Peyer's patch (tissue), 4 donors: ENCODE data around the gene GPATCH2. TPM values are rescaled to one million over a fixed set of nuclear protein-coding genes. Genes with fewer than 3 reads are reported as not detected.
A peak's percentile ranks its signal among the peaks of the same experiment; 100 is the strongest.

Experiments
- DNase-seq, 3 donors: peaks; one replicate each; pipeline ENCODE4 v3.0.0-alpha.2; 2017 to 2019
- H3K27ac ChIP-seq, 4 donors: fragments of 200-600 bp; sonication (generic); one replicate each; pipeline ENCODE4 v1.5.1; 2016 to 2019
- H3K27me3 ChIP-seq, 2 donors: fragments of 200-600 bp; sonication (generic); one replicate each; pipeline ENCODE4 v1.5.1; 2019
- H3K36me3 ChIP-seq, 3 donors: fragments of 200-600 bp; sonication (generic); one replicate each; pipeline ENCODE4 v1.5.1; 2016 to 2019
- H3K4me1 ChIP-seq, 4 donors: fragments of 200-600 bp; sonication (generic); one replicate each; pipeline ENCODE4 v1.5.1; 2016 to 2019
- H3K4me3 ChIP-seq, 4 donors: fragments of 200-600 bp; sonication (generic); 1 replicate in 3 of 4; 2 replicates in 1 of 4; pipeline ENCODE4 v1.5.1; 2016 to 2019; ENCODE audit warnings: mild to moderate bottlenecking in 1 of 4
- H3K9me3 ChIP-seq, 4 donors: fragments of 200-600 bp; sonication (generic); one replicate each; pipeline ENCODE4 v1.5.1; 2016 to 2019; ENCODE audit warnings: mild to moderate bottlenecking in 1 of 4
- POLR2A ChIP-seq, 2 donors: fragments of 450-650 bp; IDR thresholded peaks; one replicate each; pipeline ENCODE4 v1.5.1; 2017; ENCODE audit warnings: antibody characterized with exemption in 2 of 2, mild to moderate bottlenecking in 2 of 2, moderate library complexity in 2 of 2
- total RNA-seq, 4 donors: library from RNA; depleted of rRNA; stranded (reverse); fragments of >200 nt; gene quantifications; one replicate each; pipeline ENCODE4 v1.1.0, GENCODE V29; 2016
- TF ChIP-seq, protein P1 (sequence below), 6 experiments: fragments of 450-650 bp in 4 of 6; fragments of 200-600 bp in 2 of 6; sonication (generic) in 1 of 6; IDR thresholded peaks; one replicate each; pipeline ENCODE4 v1.5.1; 2017 to 2019; ENCODE audit warnings: antibody characterized with exemption in 6 of 6, mild to moderate bottlenecking in 3 of 6, moderate library complexity in 1 of 6

GPATCH2 gene
- total RNA-seq, 4 donors from 2014 or later, result 17.5 to 38.0 (median 24.7) TPM

DNA sequence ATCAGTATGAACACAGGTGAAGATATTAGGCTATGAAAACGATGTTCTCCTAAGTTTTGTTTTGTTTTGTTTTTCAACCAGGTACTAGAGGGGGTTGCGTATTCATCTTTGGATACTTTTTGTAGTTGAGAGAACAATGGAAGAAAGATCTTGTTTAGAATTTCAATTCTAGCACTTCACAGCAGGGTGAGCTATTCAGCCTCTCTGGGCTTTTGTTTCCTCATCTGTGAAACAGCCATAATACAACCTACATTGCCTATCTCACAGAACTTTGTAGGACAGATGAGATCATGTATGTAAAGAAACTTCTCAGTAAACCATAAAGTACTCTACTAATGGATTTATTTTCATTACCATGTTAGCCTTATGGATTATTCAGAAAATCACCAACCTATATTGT, 199.5 kb downstream of the GPATCH2 start:
- no peaks in the 10 kb centered on the region for H3K9me3 ChIP-seq
- DNase-seq, result no peak

DNA sequence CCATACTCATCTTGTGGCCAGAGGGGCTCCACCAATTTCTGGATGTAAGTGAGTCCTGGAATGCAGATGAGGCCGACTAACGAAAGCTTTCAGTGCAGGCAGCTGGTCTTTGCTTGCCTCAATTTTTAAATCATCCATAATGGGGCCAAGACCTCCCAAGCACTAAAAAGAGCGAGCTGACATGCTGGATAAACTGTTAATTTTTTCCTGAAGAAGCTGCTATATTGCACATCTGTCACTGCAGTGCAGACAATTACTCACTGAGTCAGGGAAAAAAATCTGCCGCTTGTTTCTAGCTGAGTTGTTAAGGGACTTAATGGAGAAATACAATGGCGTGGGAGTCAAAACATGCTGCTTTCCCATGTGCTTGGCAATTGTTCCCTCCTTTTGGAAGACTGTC, 205.5 kb downstream of the GPATCH2 start:
- H3K4me3 ChIP-seq, result no peak overlapping the region
- H3K36me3 ChIP-seq, result peaks cover 0 to under 1% (median 0%) of the 10 kb centered on the region in 3 donors
- H3K9me3 ChIP-seq, result no peaks in the 10 kb centered on the region
- TF ChIP-seq POLR2A (IDR thresholded peaks at IDR 0.05), result no peak
- TF ChIP-seq, protein P1, sequence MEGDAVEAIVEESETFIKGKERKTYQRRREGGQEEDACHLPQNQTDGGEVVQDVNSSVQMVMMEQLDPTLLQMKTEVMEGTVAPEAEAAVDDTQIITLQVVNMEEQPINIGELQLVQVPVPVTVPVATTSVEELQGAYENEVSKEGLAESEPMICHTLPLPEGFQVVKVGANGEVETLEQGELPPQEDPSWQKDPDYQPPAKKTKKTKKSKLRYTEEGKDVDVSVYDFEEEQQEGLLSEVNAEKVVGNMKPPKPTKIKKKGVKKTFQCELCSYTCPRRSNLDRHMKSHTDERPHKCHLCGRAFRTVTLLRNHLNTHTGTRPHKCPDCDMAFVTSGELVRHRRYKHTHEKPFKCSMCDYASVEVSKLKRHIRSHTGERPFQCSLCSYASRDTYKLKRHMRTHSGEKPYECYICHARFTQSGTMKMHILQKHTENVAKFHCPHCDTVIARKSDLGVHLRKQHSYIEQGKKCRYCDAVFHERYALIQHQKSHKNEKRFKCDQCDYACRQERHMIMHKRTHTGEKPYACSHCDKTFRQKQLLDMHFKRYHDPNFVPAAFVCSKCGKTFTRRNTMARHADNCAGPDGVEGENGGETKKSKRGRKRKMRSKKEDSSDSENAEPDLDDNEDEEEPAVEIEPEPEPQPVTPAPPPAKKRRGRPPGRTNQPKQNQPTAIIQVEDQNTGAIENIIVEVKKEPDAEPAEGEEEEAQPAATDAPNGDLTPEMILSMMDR (IDR thresholded peaks at IDR 0.05), result no peak
- no peaks in the 10 kb centered on the region for H3K4me1 ChIP-seq
- DNase-seq, result no peak
- H3K27ac ChIP-seq, result no peak overlapping the region
- no peaks in the 10 kb centered on the region for H3K27me3 ChIP-seq

More for the DNA sequence above, 199.5 kb downstream of the GPATCH2 start:
- Histone ChIP-seq H3K36me3 (peaks cover 0 to 5% (median 0%) of the 10 kb centered on the region in 3 donors), H3K4me1 (no peaks in the 10 kb centered on the region), H3K27me3 (no peaks in the 10 kb centered on the region), H3K4me3 (no peak overlapping the region), H3K27ac (no peak overlapping the region)
- TF ChIP-seq, protein P1 (IDR thresholded peaks at IDR 0.05), result peak in 3 of 6 experiments; percentile 19 to 30 (median 29)
- no peak for TF ChIP-seq POLR2A (IDR thresholded peaks at IDR 0.05)

DNA sequence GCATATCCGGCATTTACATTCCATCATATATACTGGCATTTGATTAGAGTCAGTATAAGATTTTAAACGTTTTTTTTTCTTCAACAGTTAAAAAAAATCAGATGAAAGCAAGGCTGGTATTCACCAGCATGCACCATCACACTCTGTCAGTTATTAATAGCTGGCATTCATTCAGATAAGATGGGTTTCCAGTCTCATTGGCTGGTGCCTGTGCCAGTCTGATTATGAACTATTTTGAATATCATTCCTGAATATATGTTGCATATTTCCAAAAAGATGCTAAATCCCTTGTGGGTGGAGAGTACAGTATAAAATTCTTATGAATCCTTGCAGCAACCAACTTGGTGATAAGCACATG, 211.7 kb downstream of the GPATCH2 start:
- Histone ChIP-seq H3K4me1 (no peaks in the 10 kb centered on the region), H3K27ac (no peak overlapping the region), H3K4me3 (no peak overlapping the region), H3K9me3 (no peaks in the 10 kb centered on the region), H3K27me3 (no peaks in the 10 kb centered on the region), H3K36me3 (no peaks in the 10 kb centered on the region)
- TF ChIP-seq, protein P1 (IDR thresholded peaks at IDR 0.05), result no peak
- no peak for TF ChIP-seq POLR2A (IDR thresholded peaks at IDR 0.05)
- DNase-seq, result no peak

DNA sequence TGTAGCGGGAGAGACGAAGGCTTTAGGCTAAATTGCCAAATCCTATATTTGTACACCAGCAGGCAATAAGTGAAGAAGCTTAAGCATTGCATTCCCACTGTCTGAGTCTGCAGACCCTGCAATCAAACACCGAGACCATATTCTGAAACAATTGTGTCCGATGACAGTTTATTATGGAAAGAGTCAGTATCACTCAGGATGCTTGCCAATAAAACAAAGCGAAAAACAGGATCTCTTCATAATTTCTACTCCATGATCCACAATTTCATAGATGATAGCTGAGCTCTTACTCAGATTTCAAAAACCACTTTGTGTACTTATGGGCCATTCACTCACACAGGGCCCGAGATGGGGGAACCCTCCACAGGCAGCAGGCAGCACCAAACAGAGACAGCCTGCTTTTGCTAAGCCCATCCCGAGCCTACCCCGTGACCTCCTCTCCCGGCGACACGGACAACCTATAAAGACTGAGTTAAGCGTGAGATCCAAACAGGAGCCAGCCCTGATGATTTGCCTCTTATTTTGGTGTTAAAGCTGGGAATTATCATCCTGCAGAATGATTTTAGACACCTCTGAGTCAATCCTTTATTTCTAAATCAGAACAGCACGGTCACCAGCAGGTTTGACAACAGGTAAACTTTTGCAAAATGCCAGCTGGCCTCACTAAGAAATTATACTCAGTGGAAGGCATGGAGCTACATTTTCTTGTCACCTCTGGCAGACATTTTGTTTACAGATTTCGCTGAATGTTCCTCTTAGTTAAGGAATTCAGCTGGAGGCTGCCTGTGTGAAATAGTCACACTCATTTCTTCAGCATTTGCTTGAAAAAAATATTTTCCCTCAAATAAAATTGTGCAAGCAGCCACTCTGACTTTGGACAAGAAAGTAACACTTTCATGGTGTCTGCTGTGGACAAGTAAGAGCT, 212.4 kb downstream of the GPATCH2 start:
- DNase-seq, result no peak
- H3K4me3 ChIP-seq, result no peak overlapping the region
- TF ChIP-seq, protein P1 (IDR thresholded peaks at IDR 0.05), result no peak
- TF ChIP-seq POLR2A (IDR thresholded peaks at IDR 0.05), result no peak
- H3K27me3 ChIP-seq, result no peaks in the 10 kb centered on the region
- H3K9me3 ChIP-seq, result no peaks in the 10 kb centered on the region
- no peak overlapping the region for H3K27ac ChIP-seq
- no peaks in the 10 kb centered on the region for H3K4me1 ChIP-seq
- H3K36me3 ChIP-seq, result no peaks in the 10 kb centered on the region

DNA sequence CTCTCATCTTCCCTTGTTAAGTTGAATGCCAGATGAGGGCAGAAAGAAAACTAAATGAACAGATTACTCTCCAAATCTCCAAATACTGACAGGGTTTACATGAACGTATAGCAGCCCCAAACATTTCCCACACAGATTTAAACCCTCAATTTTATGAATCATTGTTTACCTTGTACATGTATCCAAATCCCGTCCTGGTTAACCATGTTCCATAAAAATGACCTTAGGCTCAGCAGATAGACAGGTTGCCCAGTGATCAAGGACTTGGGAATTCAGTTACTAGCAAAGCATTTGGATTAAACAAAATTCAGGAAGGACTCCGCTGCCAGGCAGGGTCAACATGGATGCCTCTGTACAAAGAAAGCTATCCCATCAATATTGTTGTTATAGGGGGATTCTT, 213.5 kb downstream of the GPATCH2 start:
- no peak overlapping the region for H3K4me3 ChIP-seq
- TF ChIP-seq POLR2A (IDR thresholded peaks at IDR 0.05), result no peak
- TF ChIP-seq, protein P1 (IDR thresholded peaks at IDR 0.05), result no peak
- H3K27me3 ChIP-seq, result no peaks in the 10 kb centered on the region
- no peak for DNase-seq
- H3K27ac ChIP-seq, result no peak overlapping the region
- H3K9me3 ChIP-seq, result no peaks in the 10 kb centered on the region
- no peaks in the 10 kb centered on the region for H3K36me3 ChIP-seq
- no peaks in the 10 kb centered on the region for H3K4me1 ChIP-seq
